SK-N-SH (cell line): ENCODE measurements around the gene SLC25A20. TPM values are rescaled to one million over a fixed set of nuclear protein-coding genes. Genes with fewer than 3 reads are reported as not detected.

Source experiments
- CTCF ChIA-PET: fragments of 300-600, 350-600 bp; formaldehyde crosslinking; extraction: SDS; loops from one replicate; lab custom pipeline; 2021; lab: Yijun Ruan, JAX
- POLR2A ChIA-PET: fragments of 350-600 bp; sonication (Branson Sonifier 250); formaldehyde crosslinking; extraction: SDS; loops from one replicate; lab custom pipeline; 2020; ENCODE audit warnings: antibody characterized with exemption, inconsistent platforms; lab: Yijun Ruan, JAX
- DNase-seq: peaks from one replicate; pipeline ENCODE4 v3.0.0; 2012
- H2AFZ ChIP-seq: fragments of 200-600 bp; sonication (generic); 2 replicates; pipeline ENCODE4 v1.8.1; 2016; ENCODE audit warnings: antibody characterized with exemption, mild to moderate bottlenecking, low read depth
- H3F3A ChIP-seq: fragments of 200-600 bp; sonication (generic); replicated peaks from 2 replicates; pipeline ENCODE3; 2016; ENCODE audit warnings: antibody characterized with exemption, mild to moderate bottlenecking; ENCODE audit not compliant: insufficient read depth
- H3K27ac ChIP-seq, 2 experiments: fragments of 200-500 bp in 1 of 2; fragments of 200-600 bp in 1 of 2; sonication (Bioruptor generic) in 1 of 2; sonication (generic), shearing (Covaris generic) in 1 of 2; 2 replicates each; pipeline versions ENCODE4 v1.5.1 to v1.6.1; 2014 to 2016; ENCODE audit warnings: low read depth in 2 of 2, inconsistent platforms in 1 of 2, low read length in 1 of 2, mild to moderate bottlenecking in 1 of 2, mixed read lengths in 1 of 2
- H3K27me3 ChIP-seq: fragments of 200-600 bp; sonication (generic), shearing (Covaris generic); 2 replicates; pipeline ENCODE4 v1.6.1; 2016; ENCODE audit warnings: mixed run types; ENCODE audit not compliant: insufficient read depth
- H3K36me3 ChIP-seq, 2 experiments: fragments of 200-500 bp in 1 of 2; fragments of 200-600 bp in 1 of 2; sonication (Bioruptor generic) in 1 of 2; sonication (generic) in 1 of 2; replicated peaks in 1 of 2; 2 replicates each; pipeline versions ENCODE3 to v1.5.1; 2014 to 2016; ENCODE audit warnings: low read length in 1 of 2, mild to moderate bottlenecking in 1 of 2; ENCODE audit not compliant: insufficient read depth in 2 of 2, control insufficient read depth in 1 of 2
- H3K4me1 ChIP-seq, 2 experiments: fragments of 200-500 bp in 1 of 2; fragments of 200-600 bp in 1 of 2; sonication (Bioruptor generic) in 1 of 2; sonication (generic), shearing (Covaris generic) in 1 of 2; 2 replicates each; pipeline versions ENCODE4 v1.5.1 to v1.6.1; 2014 to 2016; ENCODE audit warnings: low read depth in 1 of 2, low read length in 1 of 2, mixed run types in 1 of 2; ENCODE audit not compliant: insufficient read depth in 2 of 2, control insufficient read depth in 1 of 2
- H3K4me2 ChIP-seq: fragments of 200-600 bp; sonication (generic), shearing (Covaris generic); 2 replicates; pipeline ENCODE4 v1.6.1; 2017; ENCODE audit warnings: mixed run types
- H3K4me3 ChIP-seq, 2 experiments: fragments of 200-500 bp in 1 of 2; fragments of 200-600 bp in 1 of 2; sonication (Bioruptor generic) in 1 of 2; sonication (generic), shearing (Covaris generic) in 1 of 2; 2 replicates each; pipeline versions ENCODE4 v1.5.1 to v1.8.1; 2014 to 2016; ENCODE audit warnings: low read depth in 2 of 2, inconsistent platforms in 1 of 2, low read length in 1 of 2, mild to moderate bottlenecking in 1 of 2, mixed read lengths in 1 of 2, moderate library complexity in 1 of 2
- H3K79me2 ChIP-seq: fragments of 200-600 bp; sonication (generic); 2 replicates; pipeline ENCODE4 v1.8.1; 2017; ENCODE audit warnings: mild to moderate bottlenecking; ENCODE audit not compliant: insufficient read depth
- H3K9ac ChIP-seq: fragments of 200-600 bp; sonication (generic); 2 replicates; pipeline ENCODE4 v1.6.1; 2017; ENCODE audit warnings: mixed run types
- H3K9me2 ChIP-seq: fragments of 200-600 bp; sonication (generic); 2 replicates; pipeline ENCODE4 v1.6.1; 2017; ENCODE audit warnings: mixed run types
- H3K9me3 ChIP-seq: fragments of 200-600 bp; sonication (generic); 2 replicates; pipeline ENCODE4 v1.6.1; 2017; ENCODE audit warnings: mixed run types, mild to moderate bottlenecking, moderate library complexity
- H4K20me1 ChIP-seq: fragments of 200-600 bp; sonication (generic); 2 replicates; pipeline ENCODE4 v1.6.1; 2017; ENCODE audit warnings: mild to moderate bottlenecking, mixed run types; ENCODE audit not compliant: insufficient read depth
- CHD2 ChIP-seq: fragments of 150-350 bp; IDR thresholded peaks from 2 replicates; pipeline ENCODE4 v1.6.1; 2018; ENCODE audit warnings: low read length; ENCODE audit not compliant: partially characterized antibody
- ELF1 ChIP-seq: IDR thresholded peaks from 2 replicates; pipeline ENCODE4 v1.4.0; 2012
- FOXM1 ChIP-seq: IDR thresholded peaks from 2 replicates; pipeline ENCODE4 v1.4.0; 2012; ENCODE audit warnings: low read depth, mild to moderate bottlenecking
- GABPA ChIP-seq: IDR thresholded peaks from 2 replicates; pipeline ENCODE4 v1.4.0; 2012; ENCODE audit warnings: low read depth, mild to moderate bottlenecking
- JUND ChIP-seq: IDR thresholded peaks from 2 replicates; pipeline ENCODE4 v1.4.0; 2012
- MXI1 ChIP-seq: IDR thresholded peaks from 2 replicates; pipeline ENCODE4 v1.6.1; 2012; ENCODE audit warnings: mild to moderate bottlenecking, low read depth, low read length, improper control_type of control experiment
- NRF1 ChIP-seq: IDR thresholded peaks from 2 replicates; pipeline ENCODE4 v1.6.1; 2012; ENCODE audit warnings: low read depth, mild to moderate bottlenecking, low read length
- RCOR1 ChIP-seq: fragments of 150-350 bp; IDR thresholded peaks from 2 replicates; pipeline ENCODE4 v1.6.1; 2017; ENCODE audit warnings: antibody characterized with exemption, low read length
- RXRA ChIP-seq: IDR thresholded peaks from 2 replicates; pipeline ENCODE4 v1.4.0; 2012; ENCODE audit warnings: low read depth, mild to moderate bottlenecking, borderline replicate concordance
- SMC3 ChIP-seq: IDR thresholded peaks from 2 replicates; pipeline ENCODE4 v1.6.1; 2012; ENCODE audit warnings: low read depth, low read length, improper control_type of control experiment
- TAF1 ChIP-seq: IDR thresholded peaks from 2 replicates; pipeline ENCODE4 v1.6.1; 2012; ENCODE audit warnings: low read depth, mild to moderate bottlenecking, low read length, moderate library complexity, borderline replicate concordance
- TEAD4 ChIP-seq: IDR thresholded peaks from 2 replicates; pipeline ENCODE4 v1.4.0; 2012; ENCODE audit warnings: mild to moderate bottlenecking, borderline replicate concordance; ENCODE audit not compliant: insufficient read depth
- YY1 ChIP-seq: IDR thresholded peaks from 2 replicates; pipeline ENCODE4 v1.4.0; 2012; ENCODE audit warnings: low read depth, mild to moderate bottlenecking
- WGBS: methylation state at CpG from one replicate; pipeline ENCODE4 v1.1.6; 2017; ENCODE audit warnings: low lambda C conversion rate; 5-methylcytosine and 5-hydroxymethylcytosine counted together
- polyA plus RNA-seq, 3 experiments: library from polyadenylated mRNA; depleted of rRNA; stranded (reverse); fragments of >200 nt; gene quantifications; 2 replicates each; pipeline ENCODE4 v1.2.3, GENCODE V29; 2012
- TF ChIP-seq, protein P1 (sequence below): fragments of 150-350 bp; IDR thresholded peaks from 2 replicates; pipeline ENCODE4 v1.6.1; 2017; ENCODE audit warnings: antibody characterized with exemption, low read length, low read depth, borderline replicate concordance
- TF ChIP-seq, protein P2 (sequence below): fragments of 150-350 bp; IDR thresholded peaks from 2 replicates; pipeline ENCODE4 v1.6.1; 2016; ENCODE audit warnings: mild to moderate bottlenecking, low read depth, low read length

Gene SLC25A20
- polyA plus RNA-seq, 1 of the 3 experiments (the other 2 are of a cell fraction): 30.3 TPM

DNA sequence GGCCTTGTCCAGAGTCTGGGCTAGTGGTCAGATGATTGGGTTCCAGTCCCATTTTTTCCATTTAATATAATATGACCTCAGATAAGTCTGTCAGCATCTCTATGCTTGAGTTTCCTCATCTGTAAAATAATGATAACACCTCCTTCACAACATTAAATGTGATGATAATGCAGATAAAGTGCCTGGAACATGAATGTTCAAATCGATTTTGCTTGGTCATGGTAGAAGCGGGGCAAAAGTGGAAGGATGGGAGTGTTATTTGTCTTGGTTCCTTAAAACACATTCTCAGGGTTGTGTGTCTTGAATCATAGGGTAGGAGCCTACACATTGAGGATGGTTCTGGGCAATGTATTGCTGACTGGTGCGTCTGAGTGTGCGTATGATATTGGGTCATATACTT is 36.8 kb upstream of the SLC25A20 start:
- CTCF ChIA-PET: no interaction called here
- Histone ChIP-seq H3K4me2 (no peak overlapping the region), H3K4me3 (no peak overlapping the region), H2AFZ (no peak overlapping the region), H3K79me2 (peaks cover 99% of the 10 kb centered on the region), H3K27me3 (no peaks in the 10 kb centered on the region), H4K20me1 (peaks cover 28% of the 10 kb centered on the region), H3K4me1 (peaks cover 0 to 4% of the 10 kb centered on the region in 2 experiments; a peak in 1 of 4 replicates), H3K9ac (no peak overlapping the region), H3K27ac (no peak overlapping the region), H3K9me3 (no peaks in the 10 kb centered on the region), H3F3A (peaks cover 7% of the 10 kb centered on the region), H3K36me3 (peaks cover 16 to 24% of the 10 kb centered on the region in 2 experiments), H3K9me2 (no peaks in the 10 kb centered on the region)
- TF ChIP-seq, protein P1, sequence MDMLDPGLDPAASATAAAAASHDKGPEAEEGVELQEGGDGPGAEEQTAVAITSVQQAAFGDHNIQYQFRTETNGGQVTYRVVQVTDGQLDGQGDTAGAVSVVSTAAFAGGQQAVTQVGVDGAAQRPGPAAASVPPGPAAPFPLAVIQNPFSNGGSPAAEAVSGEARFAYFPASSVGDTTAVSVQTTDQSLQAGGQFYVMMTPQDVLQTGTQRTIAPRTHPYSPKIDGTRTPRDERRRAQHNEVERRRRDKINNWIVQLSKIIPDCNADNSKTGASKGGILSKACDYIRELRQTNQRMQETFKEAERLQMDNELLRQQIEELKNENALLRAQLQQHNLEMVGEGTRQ: no peak
- TF ChIP-seq SMC3 (no peak), ELF1 (no peak), RCOR1 (no peak)
- 81% methylated on average over 4 of the region's 4 CpGs for WGBS
- no peak for DNase-seq
- POLR2A ChIA-PET: no interaction called here

DNA sequence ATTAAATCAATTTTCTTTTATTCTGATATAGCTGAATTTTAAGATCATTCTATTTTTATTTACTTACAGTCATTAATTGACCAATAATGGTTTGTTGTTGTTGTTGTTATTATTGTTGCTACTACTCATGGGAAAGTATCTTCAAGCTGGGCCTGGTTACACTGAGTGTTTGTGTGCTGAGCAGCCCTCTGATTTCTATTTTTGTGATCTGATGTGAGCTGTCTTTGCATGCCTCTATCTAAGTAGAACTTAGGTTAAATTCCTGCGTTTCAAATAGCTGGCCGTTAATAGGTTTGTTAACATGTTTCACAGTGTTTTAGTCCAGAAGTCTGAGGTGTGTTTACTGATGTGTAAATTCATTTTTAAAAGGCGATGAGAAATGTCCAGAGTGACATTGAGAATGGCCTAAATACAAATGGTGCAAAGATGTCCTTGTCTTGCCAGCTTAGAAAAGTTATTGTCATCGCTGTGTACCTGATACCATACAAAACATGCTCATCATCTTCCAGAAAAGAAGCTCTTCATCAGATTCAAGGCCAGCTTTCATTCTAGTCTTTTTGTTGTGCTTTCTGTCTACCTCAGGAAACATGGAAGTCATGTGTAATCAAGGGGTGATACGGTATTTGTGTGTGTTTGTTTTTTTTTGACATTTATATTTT is 35.8 kb upstream of the SLC25A20 start:
- CTCF ChIA-PET: interaction anchor here (0.6 to 1.3 kb wide), 2 partner anchors 17 to 57 kb away, joined by 3 read pairs; no protein-coding TSS in a partner anchor
- no peaks in the 10 kb centered on the region for H3K9me2 ChIP-seq
- peaks cover 33% of the 10 kb centered on the region for H4K20me1 ChIP-seq
- peaks cover 1 to 4% of the 10 kb centered on the region in 2 experiments; a peak in 2 of 4 replicates for H3K4me1 ChIP-seq
- H2AFZ ChIP-seq: no peak overlapping the region
- no peak overlapping the region for H3K4me2 ChIP-seq
- H3K4me3 ChIP-seq: no peak overlapping the region
- no peaks in the 10 kb centered on the region for H3K9me3 ChIP-seq
- WGBS: 94% methylated on average over 5 of the region's 5 CpGs
- peaks cover 21 to 32% of the 10 kb centered on the region in 2 experiments for H3K36me3 ChIP-seq
- peaks cover 100% of the 10 kb centered on the region for H3K79me2 ChIP-seq
- peaks cover 7% of the 10 kb centered on the region for H3F3A ChIP-seq
- H3K27me3 ChIP-seq: no peaks in the 10 kb centered on the region
- POLR2A ChIA-PET: no interaction called here
- no peak for DNase-seq
- H3K27ac ChIP-seq: no peak overlapping the region
- TF ChIP-seq JUND: no peak
- TF ChIP-seq, protein P2, sequence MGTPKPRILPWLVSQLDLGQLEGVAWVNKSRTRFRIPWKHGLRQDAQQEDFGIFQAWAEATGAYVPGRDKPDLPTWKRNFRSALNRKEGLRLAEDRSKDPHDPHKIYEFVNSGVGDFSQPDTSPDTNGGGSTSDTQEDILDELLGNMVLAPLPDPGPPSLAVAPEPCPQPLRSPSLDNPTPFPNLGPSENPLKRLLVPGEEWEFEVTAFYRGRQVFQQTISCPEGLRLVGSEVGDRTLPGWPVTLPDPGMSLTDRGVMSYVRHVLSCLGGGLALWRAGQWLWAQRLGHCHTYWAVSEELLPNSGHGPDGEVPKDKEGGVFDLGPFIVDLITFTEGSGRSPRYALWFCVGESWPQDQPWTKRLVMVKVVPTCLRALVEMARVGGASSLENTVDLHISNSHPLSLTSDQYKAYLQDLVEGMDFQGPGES: no peak
- no peak for TF ChIP-seq GABPA
- TF ChIP-seq TEAD4: no peak
- TF ChIP-seq, protein P1: no peak
- no peak for TF ChIP-seq ELF1
- no peak for TF ChIP-seq TAF1
- no peak for TF ChIP-seq RXRA
- no peak for TF ChIP-seq FOXM1
- no peak for TF ChIP-seq YY1
- TF ChIP-seq MXI1: no peak
- TF ChIP-seq NRF1: no peak
- TF ChIP-seq RCOR1: no peak
- no peak for TF ChIP-seq CHD2
- H3K9ac ChIP-seq: no peak overlapping the region
